ENCODE measurements around the gene NKAPL.
"Not testable (repeated sequence)": the region's sequence is repeated elsewhere in the genome, so short reads cannot be mapped to it uniquely, and the experiment has no call there.

The NKAPL gene

GRCh38 chr6:28248916-28249315 lies 10.2 kb upstream of the NKAPL start:
- no peak for DNase-seq

DNA sequence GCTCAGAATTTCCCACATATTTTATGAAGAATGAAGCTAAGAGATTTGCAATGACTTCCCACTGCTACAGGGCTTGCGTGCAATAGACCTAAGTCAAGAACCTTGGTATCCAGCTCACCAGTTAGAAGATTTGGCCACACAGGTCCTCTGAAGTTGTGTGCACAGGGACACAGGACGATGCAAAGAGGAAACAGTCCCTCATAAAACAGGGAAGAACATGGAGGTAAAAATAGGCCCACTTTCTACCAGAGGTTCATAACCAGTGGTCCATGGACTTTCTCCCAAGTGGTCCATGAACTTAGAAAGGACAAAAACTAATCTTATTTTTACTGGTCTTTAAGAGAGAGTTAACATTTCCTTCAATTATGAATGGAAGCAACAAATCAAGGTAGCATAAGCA lies 8.3 kb upstream of the NKAPL start:
- DNase-seq = no peak

DNA sequence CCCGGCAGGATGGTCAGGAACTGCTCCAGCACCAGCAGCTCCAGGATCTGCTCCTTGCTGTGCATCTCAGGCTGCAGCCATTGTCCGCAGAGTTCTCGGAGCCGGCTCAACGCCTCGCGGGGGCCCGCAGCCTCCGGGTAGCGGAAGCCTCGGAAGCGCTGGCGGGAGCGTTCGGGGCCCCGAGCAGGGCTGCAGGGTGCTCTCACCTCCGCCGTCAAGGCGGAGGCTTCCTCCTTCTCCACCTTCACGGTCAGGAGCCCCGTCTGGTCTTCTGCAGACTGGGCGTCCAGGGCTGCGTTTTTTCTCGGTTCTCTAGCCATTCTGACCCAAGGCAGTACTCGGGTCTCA lies 7.5 kb upstream of the NKAPL start:
- DNase-seq = peak; percentile 44

- DNase-seq = peak; percentile 98
These were observed 6.8 kb upstream of the NKAPL start, which contains the start of gene ZKSCAN4 for GRCh38 chr6:28252009-28252975. Gene ZKSCAN4, minus strand, starts transcription at chr6:28252269. Its CDS starts 289 bp downstream, at chr6:28251980.

DNA sequence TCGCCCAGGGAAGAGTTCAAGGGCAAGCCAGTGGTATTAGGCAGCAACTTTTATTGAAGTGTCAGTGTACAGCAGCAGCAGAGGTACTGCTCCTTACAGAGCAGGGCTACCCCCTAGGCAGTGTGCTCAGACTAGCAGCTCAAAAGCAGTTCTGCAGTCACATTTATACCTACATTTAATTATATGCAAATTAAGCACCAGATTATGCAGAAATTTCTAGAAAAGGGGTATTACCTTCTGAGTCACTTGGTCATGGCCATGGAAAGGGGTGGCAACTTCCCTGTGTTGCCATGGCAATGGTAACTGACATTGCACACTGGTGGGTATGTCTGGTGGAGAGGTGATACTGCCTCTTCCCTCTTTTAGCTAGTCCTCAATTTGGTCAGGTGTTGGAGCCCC lies 5.0 kb upstream of the NKAPL start:
- DNase-seq = peak; percentile 30

- no peak for DNase-seq
These were observed 2.1 kb upstream of the NKAPL start for GRCh38 chr6:28257042-28257441.

DNA sequence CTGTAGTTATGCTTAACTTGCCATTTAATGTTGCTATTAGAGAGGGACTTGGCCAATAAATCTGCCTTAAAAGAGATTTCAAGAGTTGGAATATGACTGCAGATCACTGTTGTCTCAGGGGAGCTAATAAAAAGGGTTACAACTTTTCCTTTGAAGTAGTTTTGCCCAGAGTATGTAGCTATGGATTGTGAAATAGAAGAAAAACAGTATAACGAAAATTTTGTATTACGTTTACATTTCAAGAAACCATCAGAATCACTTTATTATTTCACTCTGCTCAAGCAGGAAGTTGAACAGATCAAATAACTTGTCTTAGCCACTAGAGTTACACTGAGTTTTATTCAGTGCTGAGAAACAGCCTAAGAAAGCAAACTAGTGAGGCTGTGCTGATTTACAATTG lies 4.8 kb downstream of the NKAPL start:
- no peak for DNase-seq

DNA sequence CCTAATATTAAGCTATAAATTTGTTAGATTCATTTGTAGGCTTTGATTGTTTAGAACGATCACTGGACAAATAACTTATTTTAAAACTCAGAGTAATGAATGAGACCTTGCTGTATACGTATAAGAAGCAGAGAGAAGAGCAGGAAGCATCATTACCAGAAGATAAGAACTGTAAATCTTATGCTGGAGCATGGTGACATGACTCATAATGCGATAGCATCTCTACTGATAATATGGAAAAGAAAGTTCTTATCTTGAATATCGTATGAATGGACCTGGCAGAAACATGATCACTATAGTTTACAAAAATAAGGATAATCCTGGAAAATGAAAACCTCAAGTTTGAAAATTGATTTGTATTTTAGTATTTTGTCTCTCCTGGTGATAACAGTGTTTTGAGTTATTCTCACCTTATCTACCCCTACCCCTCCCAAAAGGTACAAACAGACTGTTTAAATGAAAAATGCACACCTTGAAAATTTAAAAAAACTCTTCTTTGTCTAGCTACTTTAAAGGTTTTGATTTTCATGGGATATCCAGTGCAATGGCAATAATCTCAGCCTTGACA lies 5.8 kb downstream of the NKAPL start:
- DNase-seq = peak; percentile 17

DNA sequence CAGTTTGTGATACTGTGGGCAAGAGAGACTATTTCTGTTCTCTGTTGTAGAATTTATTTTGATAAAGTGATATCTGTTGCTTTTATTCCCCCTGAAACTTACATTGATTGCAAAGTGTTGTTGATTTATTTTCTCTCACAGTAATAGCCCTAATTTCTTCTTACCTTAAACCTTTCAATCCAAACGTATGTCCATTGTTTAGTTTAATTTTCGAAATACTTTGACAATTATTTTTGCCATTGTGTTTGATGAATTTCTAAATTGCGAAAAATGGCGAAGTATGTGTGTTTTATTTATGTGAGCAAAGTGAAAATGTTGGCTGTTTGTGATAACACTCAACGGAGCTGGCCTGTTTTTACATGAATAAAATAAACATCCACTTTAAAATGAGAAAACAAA lies 7.5 kb downstream of the NKAPL start:
- no peak for DNase-seq

DNA sequence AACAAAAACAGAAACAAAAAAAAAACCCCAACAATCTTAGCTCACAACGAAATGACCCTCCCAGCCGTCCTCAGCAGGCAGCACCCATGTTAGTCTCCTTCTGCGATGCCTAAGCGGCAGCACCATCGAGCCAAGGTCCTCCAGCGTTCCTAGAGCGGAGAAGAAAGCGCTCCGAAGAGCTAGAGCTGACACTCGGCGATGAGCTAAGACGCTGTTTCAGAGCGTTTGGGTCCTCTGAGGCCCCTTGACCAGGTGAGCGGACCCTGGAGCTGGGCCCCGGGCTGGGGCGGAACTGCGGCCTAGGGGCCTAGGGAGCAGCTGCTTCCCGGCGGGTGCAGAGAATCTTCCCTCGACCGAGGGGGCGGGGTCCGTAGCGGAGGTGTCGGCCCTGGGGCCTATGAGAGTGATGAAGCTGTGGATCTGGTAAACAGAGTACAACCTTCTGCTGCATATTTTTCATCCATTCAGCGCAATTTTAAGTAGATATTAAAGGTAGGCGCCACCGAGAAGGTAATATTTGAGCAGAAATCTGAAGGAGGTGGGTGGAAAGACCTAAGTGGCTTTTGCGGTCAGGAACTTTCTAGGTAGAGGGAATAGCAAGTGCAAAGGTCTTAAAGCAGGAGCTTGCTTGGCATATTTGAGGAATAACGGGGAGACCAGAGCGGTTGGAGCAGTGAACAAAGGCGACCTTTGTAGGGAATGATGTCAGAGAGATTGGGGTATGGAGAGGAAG lies 8.0 kb downstream of the NKAPL start, which contains the start of gene ZSCAN26:
Gene ZSCAN26 (plus strand): TSS at position 182 of the 733 bp plus-strand sequence. CDS start 4,777 bp downstream, outside the sequence.
- DNase-seq = peak; percentile 93

GRCh38 chr6:28267695-28268059 lies 8.6 kb downstream of the NKAPL start:
- no peak for DNase-seq

GRCh38 chr6:28269492-28269891 lies 10.4 kb downstream of the NKAPL start:
- peak; percentile 55 for DNase-seq

GRCh38 chr6:28274888-28275287 lies 15.8 kb downstream of the NKAPL start:
- DNase-seq = no peak

DNA sequence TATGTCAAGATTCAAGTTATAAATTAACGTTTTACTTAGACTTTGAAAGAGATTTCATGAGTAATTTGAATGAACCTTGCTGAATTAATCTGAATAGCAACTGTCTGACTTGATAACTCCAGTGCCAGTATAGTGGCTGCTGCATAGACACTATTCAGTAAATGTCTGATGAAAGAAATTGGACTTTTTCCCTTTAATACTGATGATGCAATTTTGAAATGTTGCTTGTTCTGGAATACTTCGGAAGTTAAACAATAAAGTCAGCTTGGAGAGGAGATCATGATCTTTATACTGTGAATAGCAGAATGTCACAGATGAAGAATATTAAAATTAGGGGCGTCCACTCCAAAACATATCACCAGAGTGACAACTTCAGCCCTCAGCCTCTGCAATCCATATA lies 18.6 kb downstream of the NKAPL start:
- DNase-seq = no peak

DNA sequence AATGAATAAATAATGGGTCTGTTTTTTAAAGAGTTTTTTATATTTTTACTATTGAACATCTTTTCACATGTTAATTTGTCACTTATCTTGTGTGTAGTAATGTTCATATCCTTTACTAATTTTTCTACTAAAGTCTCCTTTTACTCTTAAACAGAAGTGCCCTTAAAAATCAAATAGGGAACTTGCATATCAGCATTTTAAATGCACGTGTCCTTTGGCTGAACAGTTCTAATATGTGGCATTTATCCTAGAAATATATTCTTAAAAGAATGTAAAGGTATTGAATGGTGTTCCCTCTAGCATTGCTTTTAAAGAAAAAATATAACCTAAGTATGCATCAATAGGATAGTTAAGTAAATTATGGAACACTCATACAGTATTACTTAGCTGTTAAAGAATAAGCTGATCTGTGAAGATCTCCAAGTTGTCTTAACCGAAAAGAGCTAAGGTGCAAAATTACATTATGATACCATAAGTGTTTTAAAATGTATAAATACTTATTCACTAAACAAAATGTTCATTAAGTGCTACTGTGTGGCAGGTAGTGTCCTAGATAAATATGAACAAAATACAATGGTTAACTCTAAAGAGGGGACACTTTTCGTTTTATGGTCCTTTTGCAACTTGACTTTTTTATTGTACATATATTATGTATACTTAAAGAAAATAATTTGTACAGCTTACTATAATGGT lies 21.6 kb downstream of the NKAPL start:
- no peak for DNase-seq

DNA sequence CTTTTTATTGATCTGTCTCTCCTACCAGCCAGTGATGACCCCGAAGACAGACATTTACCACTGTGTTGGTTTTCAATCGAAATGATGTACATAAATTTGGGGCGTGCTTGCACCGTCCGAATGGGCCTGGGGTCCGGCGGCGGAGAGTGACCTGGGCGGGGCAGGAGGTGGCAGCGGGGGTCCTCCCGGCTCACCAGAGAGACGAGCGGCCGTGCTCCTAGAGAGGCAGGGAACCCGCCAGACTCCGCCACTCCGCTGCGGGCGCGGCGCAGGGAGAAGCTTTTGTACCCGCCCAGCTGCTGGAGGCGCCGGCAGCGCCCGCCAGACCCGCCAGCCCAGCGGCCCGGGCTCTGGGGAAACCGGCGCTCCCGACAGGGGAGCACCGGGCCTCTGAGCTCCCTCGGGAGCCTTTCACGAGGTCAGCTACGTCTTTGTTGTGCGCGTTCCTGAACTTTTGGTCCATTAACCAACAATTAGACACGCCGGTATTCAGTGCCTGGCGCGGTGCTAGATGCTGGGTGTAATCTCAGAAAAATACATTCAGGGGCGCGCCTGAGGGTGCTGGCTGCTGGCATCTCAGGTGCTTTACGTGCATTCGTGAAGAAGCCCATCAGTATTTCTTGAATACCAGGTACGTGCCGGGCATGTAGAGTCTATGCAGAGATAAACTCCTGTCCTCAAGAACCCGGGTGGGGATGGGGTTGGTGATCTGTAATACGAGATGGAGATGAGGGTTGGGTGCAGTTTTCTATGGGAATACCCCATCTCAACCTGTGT lies 22.4 kb downstream of the NKAPL start, which contains the start of gene PGBD1:
Gene PGBD1 (plus strand): TSS at position 285 of the 777 bp plus-strand sequence. CDS start 2,242 bp downstream, outside the sequence.
- peak; percentile 83 for DNase-seq

GRCh38 chr6:28282926-28283325 lies 23.8 kb downstream of the NKAPL start:
- peak; percentile 39 for DNase-seq

- DNase-seq = no peak
These were observed 32.5 kb downstream of the NKAPL start for GRCh38 chr6:28291573-28291972.

- no peak for DNase-seq
These were observed 36.2 kb downstream of the NKAPL start for GRCh38 chr6:28295326-28295725.

DNA sequence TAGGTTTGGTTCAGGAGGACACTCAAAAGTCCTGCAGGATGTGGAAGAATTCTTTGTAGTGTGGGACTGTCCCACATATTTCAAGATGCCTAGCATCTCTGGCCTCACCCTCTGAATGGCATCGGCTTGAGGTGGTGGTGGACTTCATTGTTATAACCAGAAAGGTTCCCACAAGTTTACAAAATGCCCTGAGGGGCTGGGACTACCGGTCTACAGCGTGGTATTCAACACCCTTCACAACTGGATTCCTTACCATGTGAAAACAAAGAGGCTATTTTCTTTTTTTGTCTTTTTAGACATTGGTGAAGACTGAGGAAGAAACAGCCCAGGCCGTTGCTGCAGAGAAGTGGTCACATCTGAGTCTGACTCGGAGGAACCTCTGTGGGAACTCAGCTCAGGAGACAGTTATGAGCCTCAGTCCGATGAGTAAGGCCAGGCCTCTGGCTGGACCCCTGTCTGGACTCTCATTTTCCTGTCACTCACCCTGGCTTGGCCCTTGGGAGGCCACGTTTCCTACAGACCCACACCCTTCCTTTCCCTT lies 37.5 kb downstream of the NKAPL start:
- no peak for DNase-seq

- no peak for DNase-seq
These were observed 44.5 kb downstream of the NKAPL start for GRCh38 chr6:28303570-28303969.

DNA sequence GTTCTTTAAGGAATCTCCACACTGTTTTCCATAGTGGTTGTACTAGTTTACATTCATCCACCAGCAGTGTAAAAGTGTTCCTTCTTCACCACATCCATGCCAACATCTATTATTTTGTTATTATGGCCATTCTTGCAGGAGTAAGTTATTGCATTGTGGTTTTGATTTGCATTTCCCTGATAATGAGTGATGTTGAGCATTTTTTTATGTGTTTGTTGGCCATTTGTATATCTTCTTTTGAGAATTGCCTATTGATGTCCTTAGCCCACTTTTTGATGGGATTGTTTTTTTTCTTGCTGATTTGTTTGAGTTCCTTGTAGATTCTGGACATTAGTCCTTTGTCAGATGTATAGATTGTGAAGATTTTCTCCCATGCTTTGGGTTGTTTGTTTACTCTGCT lies 47.3 kb downstream of the NKAPL start:
- not testable (repeated sequence) for DNase-seq
